GM12874 (cell line): ENCODE results near the gene CHRM2.

Experiments used
- TF ChIP-seq, protein P1 (sequence below): IDR thresholded peaks from 2 replicates; pipeline ENCODE4 v1.5.1; 2011; ENCODE audit warnings: low read depth, mild to moderate bottlenecking, control low read depth, low read length, moderate library complexity; ENCODE audit not compliant: insufficient read depth

Gene CHRM2

DNA sequence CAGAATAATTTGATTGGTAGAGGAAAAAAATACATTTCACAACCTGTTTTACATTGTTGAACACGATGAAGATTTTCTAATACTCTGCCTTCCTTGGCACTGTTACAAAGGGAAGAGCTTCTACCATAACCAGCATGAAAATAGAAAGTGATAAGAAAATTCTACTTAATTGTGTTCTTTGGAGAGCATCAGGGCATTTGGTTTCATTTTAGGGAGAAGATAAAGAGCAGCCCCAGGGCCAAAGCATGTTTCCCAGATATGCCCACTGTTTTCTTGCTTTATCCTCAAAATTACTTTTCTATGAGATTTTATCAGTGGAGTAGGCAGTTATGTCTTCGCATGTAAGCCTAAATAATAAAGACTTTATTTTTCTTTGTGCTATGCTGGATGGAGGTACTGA lies 9.5 kb downstream of the CHRM2 start:
- TF ChIP-seq, protein P1, sequence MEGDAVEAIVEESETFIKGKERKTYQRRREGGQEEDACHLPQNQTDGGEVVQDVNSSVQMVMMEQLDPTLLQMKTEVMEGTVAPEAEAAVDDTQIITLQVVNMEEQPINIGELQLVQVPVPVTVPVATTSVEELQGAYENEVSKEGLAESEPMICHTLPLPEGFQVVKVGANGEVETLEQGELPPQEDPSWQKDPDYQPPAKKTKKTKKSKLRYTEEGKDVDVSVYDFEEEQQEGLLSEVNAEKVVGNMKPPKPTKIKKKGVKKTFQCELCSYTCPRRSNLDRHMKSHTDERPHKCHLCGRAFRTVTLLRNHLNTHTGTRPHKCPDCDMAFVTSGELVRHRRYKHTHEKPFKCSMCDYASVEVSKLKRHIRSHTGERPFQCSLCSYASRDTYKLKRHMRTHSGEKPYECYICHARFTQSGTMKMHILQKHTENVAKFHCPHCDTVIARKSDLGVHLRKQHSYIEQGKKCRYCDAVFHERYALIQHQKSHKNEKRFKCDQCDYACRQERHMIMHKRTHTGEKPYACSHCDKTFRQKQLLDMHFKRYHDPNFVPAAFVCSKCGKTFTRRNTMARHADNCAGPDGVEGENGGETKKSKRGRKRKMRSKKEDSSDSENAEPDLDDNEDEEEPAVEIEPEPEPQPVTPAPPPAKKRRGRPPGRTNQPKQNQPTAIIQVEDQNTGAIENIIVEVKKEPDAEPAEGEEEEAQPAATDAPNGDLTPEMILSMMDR: no peak

DNA sequence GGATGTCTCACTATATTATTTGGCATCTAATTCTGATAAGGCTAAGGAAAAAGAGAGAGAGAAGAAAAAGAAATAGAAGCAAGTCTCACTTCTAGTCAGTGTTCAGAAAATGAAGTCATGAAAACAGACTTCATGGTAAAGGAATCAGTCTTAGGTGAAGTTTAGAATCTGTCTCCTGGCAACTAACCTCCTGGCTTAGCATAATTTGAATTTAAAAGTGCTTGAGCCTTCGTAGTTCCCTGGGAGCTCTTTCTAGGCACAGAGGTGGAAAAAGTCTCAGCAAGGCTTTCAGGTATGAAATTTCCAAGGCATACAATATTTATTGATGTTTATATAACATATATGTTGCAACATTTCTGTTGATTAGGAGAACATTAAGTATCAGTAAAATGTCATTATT lies 10.4 kb downstream of the CHRM2 start:
- TF ChIP-seq, protein P1: no peak

DNA sequence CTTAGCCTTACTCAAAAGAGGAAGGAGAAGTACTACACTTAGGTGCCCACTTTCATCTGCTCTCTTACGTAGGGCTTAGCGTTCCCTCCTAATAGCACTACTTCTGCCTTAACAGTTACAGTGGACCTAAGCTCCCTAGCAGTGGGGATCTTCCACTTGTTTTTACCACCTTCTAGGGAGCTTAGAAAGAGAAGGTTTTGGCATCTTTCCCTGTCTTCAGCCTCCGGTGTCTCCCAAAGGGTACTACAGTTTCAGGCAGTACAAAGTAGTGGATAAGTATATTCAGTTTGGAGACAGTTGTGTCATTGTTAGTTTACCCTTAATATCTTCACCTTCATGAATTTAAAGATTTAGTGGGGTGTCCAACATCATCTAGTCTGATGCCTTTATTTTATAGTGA lies 14.6 kb downstream of the CHRM2 start:
- TF ChIP-seq, protein P1: no peak

DNA sequence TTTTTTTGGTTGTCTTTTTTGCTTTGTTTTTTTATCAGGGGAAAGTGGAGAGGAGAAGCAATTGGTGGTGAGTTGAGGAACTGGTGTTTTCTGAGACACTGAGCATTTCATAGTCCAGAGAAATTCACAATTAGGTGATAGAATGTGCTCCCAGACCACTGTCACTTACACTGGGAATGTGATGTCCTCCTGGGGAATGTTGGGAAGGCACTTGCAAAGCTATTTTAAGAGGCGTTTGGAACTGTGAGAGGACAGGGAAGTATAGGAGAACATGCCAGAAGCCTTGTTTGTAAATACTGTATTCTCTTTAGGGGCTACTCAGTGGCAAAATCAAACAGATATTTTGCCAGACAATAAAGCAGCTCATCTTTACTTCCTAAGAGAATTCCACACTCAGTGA lies 16.0 kb downstream of the CHRM2 start:
- TF ChIP-seq, protein P1: no peak

DNA sequence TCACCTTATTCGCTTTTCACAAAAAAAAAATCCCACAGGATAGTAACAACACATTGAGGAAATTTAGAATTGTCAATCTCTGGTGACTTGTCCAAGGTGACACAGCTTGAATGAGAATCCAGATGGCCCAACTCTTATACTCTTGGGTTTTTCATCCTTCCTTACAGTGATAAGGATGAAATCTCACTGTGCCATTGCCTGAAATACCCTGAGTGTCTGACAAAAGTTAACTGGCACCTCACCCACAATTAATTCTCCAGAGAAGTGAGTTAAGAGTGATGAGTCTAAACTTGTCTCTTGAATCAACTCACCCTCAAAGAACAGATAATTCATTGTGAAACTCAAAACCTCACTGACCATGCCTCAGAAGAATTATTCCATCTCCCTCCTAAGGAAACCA lies 18.9 kb downstream of the CHRM2 start:
- TF ChIP-seq, protein P1: no peak

DNA sequence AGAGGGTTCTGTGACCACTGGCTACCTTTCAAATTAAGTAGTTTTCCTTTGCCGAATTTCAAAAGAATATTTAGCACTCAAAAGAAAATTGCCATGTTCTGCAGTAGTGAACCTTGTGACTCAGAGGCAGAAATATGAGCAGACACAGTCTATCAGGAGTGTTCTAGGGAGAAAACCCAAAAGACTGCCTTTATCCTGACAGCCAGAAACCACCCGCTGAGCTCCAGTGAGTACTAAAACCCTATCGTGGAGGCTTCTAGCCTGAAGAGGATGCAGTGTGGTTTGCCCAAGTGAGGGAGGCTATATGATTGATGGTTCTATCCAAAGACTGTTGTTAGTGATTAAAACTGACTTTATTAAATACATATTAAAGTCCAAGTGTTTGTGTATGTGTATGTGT lies 21.9 kb downstream of the CHRM2 start:
- TF ChIP-seq, protein P1: no peak

DNA sequence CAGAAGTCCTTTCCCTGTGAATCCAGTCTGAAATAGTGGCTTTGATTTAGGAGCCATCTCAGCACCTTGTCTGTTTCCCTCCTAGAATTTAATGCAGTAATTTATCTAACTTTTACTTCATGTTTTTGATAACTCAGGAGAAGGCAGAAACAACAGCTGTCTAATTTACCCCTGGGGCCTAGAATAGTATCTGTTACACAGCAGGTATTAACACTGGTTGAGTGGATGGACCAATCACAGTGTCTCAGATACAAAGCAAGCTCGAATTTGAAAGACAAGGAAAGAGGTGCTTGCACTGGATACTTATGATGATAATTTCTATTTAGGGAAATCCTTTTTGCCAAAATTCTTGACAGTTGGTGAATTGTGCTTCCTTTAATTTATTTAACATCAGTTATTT lies 23.4 kb downstream of the CHRM2 start:
- TF ChIP-seq, protein P1: no peak

DNA sequence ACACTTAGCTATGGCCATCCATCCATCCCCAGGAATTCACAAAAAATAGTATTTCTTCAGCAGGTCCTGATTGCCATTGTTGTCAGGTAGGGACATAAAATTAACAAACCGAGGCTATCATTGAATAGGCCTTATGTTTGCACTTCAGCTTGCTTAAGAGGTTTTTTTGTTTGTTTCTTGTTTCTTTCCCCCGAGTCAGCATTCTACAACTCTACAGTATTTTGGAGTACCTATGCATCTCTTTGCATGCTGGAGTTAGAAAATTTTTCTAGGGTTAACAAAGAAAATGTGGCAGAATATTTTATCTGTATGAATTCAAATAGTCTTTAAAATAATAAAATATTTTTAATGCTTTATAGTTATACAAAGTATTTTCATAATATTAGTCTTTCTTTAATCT lies 26.3 kb downstream of the CHRM2 start:
- TF ChIP-seq, protein P1: no peak
